GM12801 (cell line): ENCODE data around the gene VSIG2.

ENCODE experiments used
- CTCF ChIP-seq: IDR thresholded peaks from one replicate; pipeline ENCODE4 v1.5.1; 2011; ENCODE audit warnings: control low read depth; ENCODE audit not compliant: insufficient read length; ENCODE audit errors: extremely low read depth

The VSIG2 gene

GRCh38 chr11:124756753-124757227 is 4.7 kb upstream of the VSIG2 start:
- no peak for TF ChIP-seq CTCF

- TF ChIP-seq CTCF: no peak
These were observed 4.1 kb upstream of the VSIG2 start for GRCh38 chr11:124756033-124756752.

GRCh38 chr11:124754710-124755109 is 2.7 kb upstream of the VSIG2 start:
- TF ChIP-seq CTCF: no peak

GRCh38 chr11:124754309-124754708 is 2.3 kb upstream of the VSIG2 start:
- no peak for TF ChIP-seq CTCF

GRCh38 chr11:124753624-124754023 is 1.6 kb upstream of the VSIG2 start:
- TF ChIP-seq CTCF: no peak

- no peak for TF ChIP-seq CTCF
These were observed 1.1 kb upstream of the VSIG2 start for GRCh38 chr11:124753205-124753604.

- no peak for TF ChIP-seq CTCF
These were observed 532 bp upstream of the VSIG2 start for GRCh38 chr11:124752471-124753102.
